HepG2 (cell line): Measurements from ENCODE around the gene GMEB1. TPM values are rescaled to one million over a fixed set of nuclear protein-coding genes. Genes with fewer than 3 reads are reported as not detected.

ENCODE experiments used
- FOSL2 ChIP-seq: sonication (generic); formaldehyde crosslinking; IDR thresholded peaks from 2 replicates; pipeline ENCODE4 v1.4.0; 2020; ENCODE audit warnings: missing genetic modification reagents
- GABPA ChIP-seq, 2 experiments: IDR thresholded peaks; 2 replicates each; pipeline ENCODE4 v1.6.1; 2011 to 2016; ENCODE audit warnings: low read depth in 2 of 2, low read length in 1 of 2, missing biosample characterization in 1 of 2, missing genetic modification characterization in 1 of 2
- MAZ ChIP-seq, 2 experiments: sonication (generic) in 1 of 2; formaldehyde crosslinking in 1 of 2; IDR thresholded peaks; 2 replicates each; pipeline versions ENCODE4 v1.5.0 to v1.6.1; 2012 to 2020; ENCODE audit warnings: low read depth in 2 of 2, mild to moderate bottlenecking in 2 of 2, borderline replicate concordance in 1 of 2, improper control_type of control experiment in 1 of 2, low read length in 1 of 2, missing genetic modification reagents in 1 of 2, moderate library complexity in 1 of 2
- SIN3B ChIP-seq: fragments of 150-350 bp; IDR thresholded peaks from 2 replicates; pipeline ENCODE4 v1.6.1; 2014; ENCODE audit warnings: low read length
- ZFAT ChIP-seq: sonication (generic); formaldehyde crosslinking; conservative IDR thresholded peaks from 2 replicates; pipeline ENCODE4 v1.8.1; 2023; ENCODE audit warnings: missing genetic modification reagents, inconsistent platforms
- ZNF83 ChIP-seq: sonication (generic); formaldehyde crosslinking; IDR thresholded peaks from 2 replicates; pipeline ENCODE4 v1.4.0; 2020; ENCODE audit warnings: missing genetic modification reagents, mild to moderate bottlenecking, borderline replicate concordance
- ZNF841 ChIP-seq: sonication (generic); formaldehyde crosslinking; IDR thresholded peaks from 2 replicates; pipeline ENCODE4 v1.8.1; 2023; ENCODE audit warnings: missing genetic modification reagents, borderline replicate concordance
- polyA plus RNA-seq, 8 experiments: library from polyadenylated mRNA; depleted of rRNA in 3 of 8; stranded (reverse) in 7 of 8; unstranded in 1 of 8; fragments of >200 nt; fragmentation: Illumina TruSeq in 4 of 8; extraction: Trizol in 4 of 8; gene quantifications; 2 replicates each; pipeline versions ENCODE4 v1.2.1 to v1.2.3, GENCODE V29; 2011 to 2016; ENCODE audit warnings: low read depth in 4 of 8, missing spikeins in 1 of 8, mixed read lengths in 1 of 8; ENCODE audit not compliant: insufficient read depth in 1 of 8
- total RNA-seq, 5 experiments: library from RNA; depleted of rRNA; stranded (reverse); fragments of >200 nt; fragmentation: Illumina TruSeq; extraction: Trizol; gene quantifications; 2 replicates each; pipeline ENCODE4 v1.2.3, GENCODE V29; 2016; ENCODE audit warnings: low read depth in 1 of 5
- TF ChIP-seq, protein P1 (sequence below): sonication (generic); formaldehyde crosslinking; IDR thresholded peaks from 2 replicates; pipeline ENCODE4 v1.5.0; 2020; ENCODE audit warnings: mild to moderate bottlenecking, missing genetic modification reagents, borderline replicate concordance
- TF ChIP-seq, protein P2 (sequence below): sonication (generic); formaldehyde crosslinking; IDR thresholded peaks from 2 replicates; pipeline ENCODE4 v1.4.0; 2020; ENCODE audit warnings: missing genetic modification reagents, borderline replicate concordance
- TF ChIP-seq, protein P3 (sequence below): sonication (generic); formaldehyde crosslinking; IDR thresholded peaks from 2 replicates; pipeline ENCODE4 v1.4.0; 2020; ENCODE audit warnings: missing genetic modification reagents, borderline replicate concordance
- TF ChIP-seq, protein P4 (sequence below): sonication (generic); formaldehyde crosslinking; IDR thresholded peaks from 2 replicates; pipeline ENCODE4 v1.4.0; 2020; ENCODE audit warnings: mild to moderate bottlenecking, missing genetic modification reagents, borderline replicate concordance
- TF ChIP-seq, protein P5 (sequence below): sonication (generic); formaldehyde crosslinking; IDR thresholded peaks from 2 replicates; pipeline ENCODE4 v1.4.0; 2020; ENCODE audit warnings: missing genetic modification reagents

Gene GMEB1
- total and polyA plus RNA-seq, 2 of the 13 experiments (the other 11 are each of a cell fraction or from before 2014, with no cell fraction given), result 3.0 to 6.0 TPM

DNA sequence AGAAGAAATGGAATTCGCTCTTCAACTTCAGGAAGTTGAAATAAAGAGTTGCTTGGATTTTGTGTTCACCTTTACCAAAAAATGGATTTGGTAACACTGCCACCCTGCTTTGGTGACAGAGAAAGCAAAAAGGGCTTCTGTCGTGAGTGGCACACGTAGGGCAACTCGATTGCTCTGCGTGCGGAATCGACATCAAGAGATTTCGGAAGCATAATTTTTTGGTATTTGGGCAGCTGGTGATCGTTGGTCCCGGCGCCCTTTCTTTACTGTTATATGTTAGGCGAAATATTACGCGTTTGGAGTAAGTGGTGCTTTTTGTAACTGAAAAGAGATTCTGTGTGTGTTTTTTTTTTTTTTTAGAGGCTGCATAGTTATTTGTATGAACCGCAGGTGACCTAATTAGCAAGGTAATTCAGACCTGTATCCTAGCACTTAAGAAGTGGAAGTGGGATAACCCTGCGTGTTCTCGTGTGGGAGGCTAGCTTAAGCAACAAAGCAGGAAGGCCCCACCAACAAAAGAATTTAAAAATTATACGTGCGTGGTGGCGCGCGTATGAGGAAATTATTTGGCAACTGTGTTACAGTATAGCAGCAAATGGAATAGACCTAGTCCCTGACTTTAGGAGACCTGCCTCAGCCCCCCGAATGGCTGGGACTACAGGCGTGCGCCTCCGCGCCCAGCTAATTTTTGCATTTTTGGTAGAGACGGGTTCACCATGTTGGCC is 19.9 kb upstream of the GMEB1 start, which contains the start of gene RNU11 (continued):
- TF ChIP-seq, protein P1, sequence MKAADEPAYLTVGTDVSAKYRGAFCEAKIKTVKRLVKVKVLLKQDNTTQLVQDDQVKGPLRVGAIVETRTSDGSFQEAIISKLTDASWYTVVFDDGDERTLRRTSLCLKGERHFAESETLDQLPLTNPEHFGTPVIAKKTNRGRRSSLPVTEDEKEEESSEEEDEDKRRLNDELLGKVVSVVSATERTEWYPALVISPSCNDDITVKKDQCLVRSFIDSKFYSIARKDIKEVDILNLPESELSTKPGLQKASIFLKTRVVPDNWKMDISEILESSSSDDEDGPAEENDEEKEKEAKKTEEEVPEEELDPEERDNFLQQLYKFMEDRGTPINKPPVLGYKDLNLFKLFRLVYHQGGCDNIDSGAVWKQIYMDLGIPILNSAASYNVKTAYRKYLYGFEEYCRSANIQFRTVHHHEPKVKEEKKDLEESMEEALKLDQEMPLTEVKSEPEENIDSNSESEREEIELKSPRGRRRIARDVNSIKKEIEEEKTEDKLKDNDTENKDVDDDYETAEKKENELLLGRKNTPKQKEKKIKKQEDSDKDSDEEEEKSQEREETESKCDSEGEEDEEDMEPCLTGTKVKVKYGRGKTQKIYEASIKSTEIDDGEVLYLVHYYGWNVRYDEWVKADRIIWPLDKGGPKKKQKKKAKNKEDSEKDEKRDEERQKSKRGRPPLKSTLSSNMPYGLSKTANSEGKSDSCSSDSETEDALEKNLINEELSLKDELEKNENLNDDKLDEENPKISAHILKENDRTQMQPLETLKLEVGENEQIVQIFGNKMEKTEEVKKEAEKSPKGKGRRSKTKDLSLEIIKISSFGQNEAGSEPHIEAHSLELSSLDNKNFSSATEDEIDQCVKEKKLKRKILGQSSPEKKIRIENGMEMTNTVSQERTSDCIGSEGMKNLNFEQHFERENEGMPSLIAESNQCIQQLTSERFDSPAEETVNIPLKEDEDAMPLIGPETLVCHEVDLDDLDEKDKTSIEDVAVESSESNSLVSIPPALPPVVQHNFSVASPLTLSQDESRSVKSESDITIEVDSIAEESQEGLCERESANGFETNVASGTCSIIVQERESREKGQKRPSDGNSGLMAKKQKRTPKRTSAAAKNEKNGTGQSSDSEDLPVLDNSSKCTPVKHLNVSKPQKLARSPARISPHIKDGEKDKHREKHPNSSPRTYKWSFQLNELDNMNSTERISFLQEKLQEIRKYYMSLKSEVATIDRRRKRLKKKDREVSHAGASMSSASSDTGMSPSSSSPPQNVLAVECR, result peak; percentile 50; the same call in 1 of the 2 replicates
- TF ChIP-seq ZNF841 (CRISPR knock-in tag) (no peak), GABPA (IDR thresholded peaks at IDR 0.05; ENCODE audit: low read depth, low read length) (no peak), GABPA (CRISPR knock-in tag; IDR thresholded peaks at IDR 0.05; ENCODE audit: low read depth) (peak; percentile 78), ZNF83 (CRISPR knock-in tag) (no peak), ZFAT (CRISPR knock-in tag) (0 out of 2 replicates have a peak, but pooled peaks have one; percentile 28), FOSL2 (CRISPR knock-in tag) (peak; percentile 78), SIN3B (peak; percentile 71), MAZ (IDR thresholded peaks at IDR 0.05; ENCODE audit: borderline replicate concordance, low read depth, low read length) (peak; percentile 94), MAZ (CRISPR knock-in tag; IDR thresholded peaks at IDR 0.05; ENCODE audit: low read depth) (peak; percentile 90)
- TF ChIP-seq, protein P2, sequence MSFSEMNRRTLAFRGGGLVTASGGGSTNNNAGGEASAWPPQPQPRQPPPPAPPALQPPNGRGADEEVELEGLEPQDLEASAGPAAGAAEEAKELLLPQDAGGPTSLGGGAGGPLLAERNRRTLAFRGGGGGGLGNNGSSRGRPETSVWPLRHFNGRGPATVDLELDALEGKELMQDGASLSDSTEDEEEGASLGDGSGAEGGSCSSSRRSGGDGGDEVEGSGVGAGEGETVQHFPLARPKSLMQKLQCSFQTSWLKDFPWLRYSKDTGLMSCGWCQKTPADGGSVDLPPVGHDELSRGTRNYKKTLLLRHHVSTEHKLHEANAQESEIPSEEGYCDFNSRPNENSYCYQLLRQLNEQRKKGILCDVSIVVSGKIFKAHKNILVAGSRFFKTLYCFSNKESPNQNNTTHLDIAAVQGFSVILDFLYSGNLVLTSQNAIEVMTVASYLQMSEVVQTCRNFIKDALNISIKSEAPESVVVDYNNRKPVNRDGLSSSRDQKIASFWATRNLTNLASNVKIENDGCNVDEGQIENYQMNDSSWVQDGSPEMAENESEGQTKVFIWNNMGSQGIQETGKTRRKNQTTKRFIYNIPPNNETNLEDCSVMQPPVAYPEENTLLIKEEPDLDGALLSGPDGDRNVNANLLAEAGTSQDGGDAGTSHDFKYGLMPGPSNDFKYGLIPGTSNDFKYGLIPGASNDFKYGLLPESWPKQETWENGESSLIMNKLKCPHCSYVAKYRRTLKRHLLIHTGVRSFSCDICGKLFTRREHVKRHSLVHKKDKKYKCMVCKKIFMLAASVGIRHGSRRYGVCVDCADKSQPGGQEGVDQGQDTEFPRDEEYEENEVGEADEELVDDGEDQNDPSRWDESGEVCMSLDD, result peak; percentile 70; the same call in 1 of the 2 replicates
- TF ChIP-seq, protein P3, sequence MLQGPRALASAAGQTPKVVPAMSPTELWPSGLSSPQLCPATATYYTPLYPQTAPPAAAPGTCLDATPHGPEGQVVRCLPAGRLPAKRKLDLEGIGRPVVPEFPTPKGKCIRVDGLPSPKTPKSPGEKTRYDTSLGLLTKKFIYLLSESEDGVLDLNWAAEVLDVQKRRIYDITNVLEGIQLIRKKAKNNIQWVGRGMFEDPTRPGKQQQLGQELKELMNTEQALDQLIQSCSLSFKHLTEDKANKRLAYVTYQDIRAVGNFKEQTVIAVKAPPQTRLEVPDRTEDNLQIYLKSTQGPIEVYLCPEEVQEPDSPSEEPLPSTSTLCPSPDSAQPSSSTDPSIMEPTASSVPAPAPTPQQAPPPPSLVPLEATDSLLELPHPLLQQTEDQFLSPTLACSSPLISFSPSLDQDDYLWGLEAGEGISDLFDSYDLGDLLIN (CRISPR knock-in tag), result 0 out of 2 replicates have a peak, but pooled peaks have one; percentile 43
- TF ChIP-seq, protein P4, sequence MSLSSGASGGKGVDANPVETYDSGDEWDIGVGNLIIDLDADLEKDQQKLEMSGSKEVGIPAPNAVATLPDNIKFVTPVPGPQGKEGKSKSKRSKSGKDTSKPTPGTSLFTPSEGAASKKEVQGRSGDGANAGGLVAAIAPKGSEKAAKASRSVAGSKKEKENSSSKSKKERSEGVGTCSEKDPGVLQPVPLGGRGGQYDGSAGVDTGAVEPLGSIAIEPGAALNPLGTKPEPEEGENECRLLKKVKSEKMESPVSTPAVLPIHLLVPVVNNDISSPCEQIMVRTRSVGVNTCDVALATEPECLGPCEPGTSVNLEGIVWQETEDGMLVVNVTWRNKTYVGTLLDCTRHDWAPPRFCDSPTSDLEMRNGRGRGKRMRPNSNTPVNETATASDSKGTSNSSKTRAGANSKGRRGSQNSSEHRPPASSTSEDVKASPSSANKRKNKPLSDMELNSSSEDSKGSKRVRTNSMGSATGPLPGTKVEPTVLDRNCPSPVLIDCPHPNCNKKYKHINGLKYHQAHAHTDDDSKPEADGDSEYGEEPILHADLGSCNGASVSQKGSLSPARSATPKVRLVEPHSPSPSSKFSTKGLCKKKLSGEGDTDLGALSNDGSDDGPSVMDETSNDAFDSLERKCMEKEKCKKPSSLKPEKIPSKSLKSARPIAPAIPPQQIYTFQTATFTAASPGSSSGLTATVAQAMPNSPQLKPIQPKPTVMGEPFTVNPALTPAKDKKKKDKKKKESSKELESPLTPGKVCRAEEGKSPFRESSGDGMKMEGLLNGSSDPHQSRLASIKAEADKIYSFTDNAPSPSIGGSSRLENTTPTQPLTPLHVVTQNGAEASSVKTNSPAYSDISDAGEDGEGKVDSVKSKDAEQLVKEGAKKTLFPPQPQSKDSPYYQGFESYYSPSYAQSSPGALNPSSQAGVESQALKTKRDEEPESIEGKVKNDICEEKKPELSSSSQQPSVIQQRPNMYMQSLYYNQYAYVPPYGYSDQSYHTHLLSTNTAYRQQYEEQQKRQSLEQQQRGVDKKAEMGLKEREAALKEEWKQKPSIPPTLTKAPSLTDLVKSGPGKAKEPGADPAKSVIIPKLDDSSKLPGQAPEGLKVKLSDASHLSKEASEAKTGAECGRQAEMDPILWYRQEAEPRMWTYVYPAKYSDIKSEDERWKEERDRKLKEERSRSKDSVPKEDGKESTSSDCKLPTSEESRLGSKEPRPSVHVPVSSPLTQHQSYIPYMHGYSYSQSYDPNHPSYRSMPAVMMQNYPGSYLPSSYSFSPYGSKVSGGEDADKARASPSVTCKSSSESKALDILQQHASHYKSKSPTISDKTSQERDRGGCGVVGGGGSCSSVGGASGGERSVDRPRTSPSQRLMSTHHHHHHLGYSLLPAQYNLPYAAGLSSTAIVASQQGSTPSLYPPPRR (CRISPR knock-in tag), result peak; percentile 77; the same call in 1 of the 2 replicates
- TF ChIP-seq, protein P5, sequence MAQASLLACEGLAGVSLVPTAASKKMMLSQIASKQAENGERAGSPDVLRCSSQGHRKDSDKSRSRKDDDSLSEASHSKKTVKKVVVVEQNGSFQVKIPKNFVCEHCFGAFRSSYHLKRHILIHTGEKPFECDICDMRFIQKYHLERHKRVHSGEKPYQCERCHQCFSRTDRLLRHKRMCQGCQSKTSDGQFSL, result peak; percentile 66; the same call in 1 of the 2 replicates
